ENCODE data around the gene FBXL13. TPM values are rescaled to one million over a fixed set of nuclear protein-coding genes. Genes with fewer than 3 reads are reported as not detected.
A peak's percentile ranks its signal among the peaks of the same experiment; 100 is the strongest.

The FBXL13 gene
- polyA plus RNA-seq, 1 experiment = 0.95 TPM

DNA sequence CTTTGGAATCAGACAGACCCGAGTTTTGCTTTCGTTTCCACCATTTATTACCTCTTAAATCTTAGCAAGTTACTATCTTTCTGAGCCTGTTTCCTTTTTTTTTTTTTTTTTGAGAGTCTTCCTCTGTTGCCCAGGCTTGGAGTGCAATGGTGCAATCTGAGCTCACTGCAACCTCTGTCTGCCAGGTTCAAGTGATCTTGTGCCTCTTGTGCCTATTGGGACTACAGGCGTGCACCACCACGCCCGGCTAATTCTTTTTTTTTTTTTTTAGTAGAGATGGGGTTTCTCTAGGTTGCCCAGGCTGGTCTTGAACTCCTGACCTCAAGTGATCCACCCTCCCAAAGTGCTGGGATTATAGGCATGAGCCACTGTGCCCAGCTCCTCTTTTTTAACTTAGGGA lies 241.3 kb downstream of the FBXL13 start:
- ChIA-PET CTCF (no interaction called here), POLR2A (interaction anchor here (0.7 kb wide), 1 partner anchor 242 kb away, joined by 3 read pairs; no protein-coding TSS in a partner anchor)
- DNase-seq (ENCODE audit: low read depth, low spot score) = no peak
- Histone ChIP-seq H3K4me3 (ENCODE audit: low read depth, low read length) (no peak overlapping the region), H3K27me3 (ENCODE audit: control insufficient read depth, insufficient read depth, low read length) (no peaks in the 10 kb centered on the region), H3K9me3 (ENCODE audit: control insufficient read depth, insufficient read depth, low read length) (no peaks in the 10 kb centered on the region), H3K27ac (ENCODE audit: low read depth, low read length) (no peak overlapping the region)
- no peak for TF ChIP-seq CTCF (IDR thresholded peaks at IDR 0.05; ENCODE audit: low read depth, low read length)

- no peak for TF ChIP-seq CTCF (IDR thresholded peaks at IDR 0.05; ENCODE audit: low read depth, low read length)
- POLR2A ChIA-PET = no interaction called here
- CTCF ChIA-PET = interaction anchor here (0.6 kb wide), 1 partner anchor 84 kb away, joined by 4 read pairs; no protein-coding TSS in a partner anchor
- no peak overlapping the region for H3K4me3 ChIP-seq (ENCODE audit: low read depth, low read length)
- no peaks in the 10 kb centered on the region for H3K9me3 ChIP-seq (ENCODE audit: control insufficient read depth, insufficient read depth, low read length)
- DNase-seq (ENCODE audit: low read depth, low spot score) = no peak
- H3K27me3 ChIP-seq (ENCODE audit: control insufficient read depth, insufficient read depth, low read length) = no peaks in the 10 kb centered on the region
- no peak overlapping the region for H3K27ac ChIP-seq (ENCODE audit: low read depth, low read length)
These were observed 241.9 kb downstream of the FBXL13 start for GRCh38 chr7:102832674-102833073.

DNA sequence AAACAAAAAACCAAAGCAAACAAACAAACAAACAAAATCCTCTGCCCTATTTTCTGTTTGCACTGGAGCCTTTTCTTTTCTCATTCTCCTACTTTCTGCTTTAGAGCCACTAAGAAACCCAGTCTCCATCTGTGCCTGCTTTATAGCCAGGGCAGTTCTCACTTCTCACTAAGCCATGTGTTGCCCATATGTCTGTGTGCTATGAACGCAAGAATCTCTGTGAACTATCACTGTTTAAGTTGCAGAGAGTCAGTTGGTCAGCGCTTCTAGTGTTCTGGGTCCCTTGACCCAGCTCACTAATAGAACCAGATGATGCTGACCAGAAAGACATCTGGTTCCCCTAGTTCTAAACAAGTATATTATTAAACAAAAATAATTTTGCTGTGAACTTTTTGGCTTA lies 244.4 kb downstream of the FBXL13 start:
- TF ChIP-seq CTCF (IDR thresholded peaks at IDR 0.05; ENCODE audit: low read depth, low read length) = no peak
- H3K27me3 ChIP-seq (ENCODE audit: control insufficient read depth, insufficient read depth, low read length) = no peaks in the 10 kb centered on the region
- no peak overlapping the region for H3K4me3 ChIP-seq (ENCODE audit: low read depth, low read length)
- ChIA-PET POLR2A (no interaction called here), CTCF (no interaction called here)
- DNase-seq (ENCODE audit: low read depth, low spot score) = no peak
- H3K27ac ChIP-seq (ENCODE audit: low read depth, low read length) = no peak overlapping the region
- no peaks in the 10 kb centered on the region for H3K9me3 ChIP-seq (ENCODE audit: control insufficient read depth, insufficient read depth, low read length)

GRCh38 chr7:102829075-102829474 lies 245.5 kb downstream of the FBXL13 start:
- DNase-seq (ENCODE audit: low read depth, low spot score) = no peak
- no peak for TF ChIP-seq CTCF (IDR thresholded peaks at IDR 0.05; ENCODE audit: low read depth, low read length)
- H3K27me3 ChIP-seq (ENCODE audit: control insufficient read depth, insufficient read depth, low read length) = no peaks in the 10 kb centered on the region
- H3K9me3 ChIP-seq (ENCODE audit: control insufficient read depth, insufficient read depth, low read length) = no peaks in the 10 kb centered on the region
- CTCF ChIA-PET = no interaction called here
- peak overlapping the region; percentile 77 for H3K27ac ChIP-seq (ENCODE audit: low read depth, low read length)
- no peak overlapping the region for H3K4me3 ChIP-seq (ENCODE audit: low read depth, low read length)
- POLR2A ChIA-PET = no interaction called here

DNA sequence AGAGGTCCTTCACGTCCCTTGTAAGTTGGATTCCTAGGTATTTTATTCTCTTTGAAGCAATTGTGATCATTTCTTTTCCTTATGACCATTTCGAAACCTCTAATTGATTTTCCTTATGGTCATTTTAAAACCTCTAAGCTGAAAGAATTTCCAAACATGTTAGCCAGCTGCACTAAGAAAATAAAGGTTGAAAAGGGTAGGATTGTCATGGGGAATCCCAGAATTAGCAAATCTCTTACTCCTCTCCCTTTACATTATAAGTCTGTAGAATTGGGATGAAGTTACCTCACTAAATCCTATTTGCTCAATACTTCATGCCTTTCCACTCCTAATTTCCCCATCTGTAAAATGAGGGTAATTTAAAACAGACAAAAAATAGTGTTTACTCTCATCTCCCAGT lies 246.3 kb downstream of the FBXL13 start:
- H3K27me3 ChIP-seq (ENCODE audit: control insufficient read depth, insufficient read depth, low read length) = no peaks in the 10 kb centered on the region
- peak; percentile 66 for DNase-seq (ENCODE audit: low read depth, low spot score)
- no peaks in the 10 kb centered on the region for H3K9me3 ChIP-seq (ENCODE audit: control insufficient read depth, insufficient read depth, low read length)
- TF ChIP-seq CTCF (IDR thresholded peaks at IDR 0.05; ENCODE audit: low read depth, low read length) = no peak
- peak overlapping the region; percentile 77 for H3K27ac ChIP-seq (ENCODE audit: low read depth, low read length)
- CTCF ChIA-PET = no interaction called here
- no peak overlapping the region for H3K4me3 ChIP-seq (ENCODE audit: low read depth, low read length)
- POLR2A ChIA-PET = no interaction called here

Data from AG04450 (cell line).